HL-60 (cell line): ENCODE results near the gene PAQR5.

Source experiments
- DNase-seq, 2 experiments: peaks; one replicate each; pipeline ENCODE4 v3.0.0-alpha.2; 2010 to 2020; ENCODE audit warnings: low read depth in 1 of 2, low spot score in 1 of 2
- H3K27ac ChIP-seq: fragments of 250-450 bp; sonication (Bioruptor Pico); replicated peaks from 2 replicates; pipeline ENCODE4 v1.5.1; 2020; ENCODE audit warnings: mild to moderate bottlenecking, moderate library complexity
- H3K27me3 ChIP-seq: fragments of 250-450 bp; sonication (Bioruptor Pico); 2 replicates; pipeline ENCODE4 v1.5.1; 2021; ENCODE audit warnings: mild to moderate bottlenecking, moderate library complexity; ENCODE audit not compliant: insufficient read depth, poor library complexity, severe bottlenecking
- H3K4me3 ChIP-seq: replicated peaks from 2 replicates; pipeline ENCODE4 v1.5.1; 2011; ENCODE audit warnings: mild to moderate bottlenecking, control low read depth, low read length; ENCODE audit not compliant: insufficient read depth
- GABPA ChIP-seq: IDR thresholded peaks from 2 replicates; pipeline ENCODE4 v1.6.1; 2012; ENCODE audit warnings: low read depth
- POLR2AphosphoS5 ChIP-seq: IDR thresholded peaks from 2 replicates; pipeline ENCODE4 v1.6.1; 2012; ENCODE audit warnings: low read depth
- REST ChIP-seq: IDR thresholded peaks from 2 replicates; pipeline ENCODE4 v1.6.1; 2012; ENCODE audit warnings: low read depth; ENCODE audit not compliant: insufficient replicate concordance
- SPI1 ChIP-seq: IDR thresholded peaks from 2 replicates; pipeline ENCODE4 v1.6.1; 2012; ENCODE audit warnings: low read depth, mild to moderate bottlenecking, borderline replicate concordance
- TF ChIP-seq, protein P1 (sequence below): IDR thresholded peaks from one replicate; pipeline ENCODE4 v1.5.1; 2011; ENCODE audit warnings: low read length, control low read depth, inconsistent platforms; ENCODE audit not compliant: insufficient read depth

Gene PAQR5

DNA sequence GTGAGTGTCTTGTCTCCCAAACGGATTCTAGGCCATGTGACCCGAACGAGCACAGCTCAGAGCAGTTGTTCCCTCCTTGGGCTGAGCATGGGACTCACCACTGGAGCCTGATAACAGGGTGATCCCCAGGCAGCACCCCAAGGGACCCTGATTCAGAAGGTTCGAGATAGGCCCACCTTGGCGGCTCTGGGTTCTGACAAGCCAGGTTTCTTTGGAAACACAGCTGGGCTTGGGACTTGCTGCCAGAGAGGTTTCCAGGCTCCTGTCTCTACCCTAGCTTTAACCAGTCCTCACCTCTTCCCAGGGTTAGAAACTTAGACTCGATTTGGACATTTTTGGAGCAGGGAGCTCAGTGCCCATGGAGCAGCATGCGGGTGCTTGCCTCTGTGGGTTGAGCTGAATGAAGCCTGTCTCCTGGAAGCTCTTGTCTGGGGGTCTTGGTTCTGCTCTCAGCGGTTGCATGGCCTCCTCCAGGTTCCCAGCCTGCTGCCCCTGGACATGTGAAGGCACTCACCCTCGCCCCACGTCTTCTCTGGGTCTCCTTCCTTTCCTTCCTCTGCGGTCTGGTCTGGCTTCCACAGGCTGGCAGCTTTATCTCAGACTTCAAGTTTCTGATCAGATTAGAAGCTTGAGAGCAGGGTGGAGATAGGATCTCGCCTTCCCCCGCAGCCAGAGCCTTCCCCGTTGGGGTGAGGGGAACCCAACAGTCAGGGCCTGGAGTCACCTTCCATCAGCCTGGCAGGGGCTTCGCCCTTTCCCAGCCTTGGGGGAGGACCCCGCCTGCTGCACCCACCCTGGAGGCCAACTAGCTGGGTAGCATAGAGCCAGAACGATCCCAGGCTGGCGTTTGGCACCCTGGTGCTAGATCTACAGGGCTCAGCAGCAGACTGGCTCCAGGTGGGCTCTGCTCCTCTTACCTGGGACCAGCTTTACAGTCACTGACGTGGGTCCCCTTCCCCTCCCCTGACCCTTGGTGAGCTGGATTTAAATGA, 21.0 kb downstream of the PAQR5 start:
- Histone ChIP-seq H3K27me3 (no peaks in the 10 kb centered on the region), H3K4me3 (no peak overlapping the region), H3K27ac (peak overlapping the region; percentile 64)
- TF ChIP-seq POLR2AphosphoS5 = no peak
- no peak for TF ChIP-seq REST
- no peak for TF ChIP-seq GABPA
- TF ChIP-seq SPI1 = no peak
- TF ChIP-seq, protein P1, sequence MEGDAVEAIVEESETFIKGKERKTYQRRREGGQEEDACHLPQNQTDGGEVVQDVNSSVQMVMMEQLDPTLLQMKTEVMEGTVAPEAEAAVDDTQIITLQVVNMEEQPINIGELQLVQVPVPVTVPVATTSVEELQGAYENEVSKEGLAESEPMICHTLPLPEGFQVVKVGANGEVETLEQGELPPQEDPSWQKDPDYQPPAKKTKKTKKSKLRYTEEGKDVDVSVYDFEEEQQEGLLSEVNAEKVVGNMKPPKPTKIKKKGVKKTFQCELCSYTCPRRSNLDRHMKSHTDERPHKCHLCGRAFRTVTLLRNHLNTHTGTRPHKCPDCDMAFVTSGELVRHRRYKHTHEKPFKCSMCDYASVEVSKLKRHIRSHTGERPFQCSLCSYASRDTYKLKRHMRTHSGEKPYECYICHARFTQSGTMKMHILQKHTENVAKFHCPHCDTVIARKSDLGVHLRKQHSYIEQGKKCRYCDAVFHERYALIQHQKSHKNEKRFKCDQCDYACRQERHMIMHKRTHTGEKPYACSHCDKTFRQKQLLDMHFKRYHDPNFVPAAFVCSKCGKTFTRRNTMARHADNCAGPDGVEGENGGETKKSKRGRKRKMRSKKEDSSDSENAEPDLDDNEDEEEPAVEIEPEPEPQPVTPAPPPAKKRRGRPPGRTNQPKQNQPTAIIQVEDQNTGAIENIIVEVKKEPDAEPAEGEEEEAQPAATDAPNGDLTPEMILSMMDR = no peak
- DNase-seq = peak in 1 of 2 experiments; percentile 63

DNA sequence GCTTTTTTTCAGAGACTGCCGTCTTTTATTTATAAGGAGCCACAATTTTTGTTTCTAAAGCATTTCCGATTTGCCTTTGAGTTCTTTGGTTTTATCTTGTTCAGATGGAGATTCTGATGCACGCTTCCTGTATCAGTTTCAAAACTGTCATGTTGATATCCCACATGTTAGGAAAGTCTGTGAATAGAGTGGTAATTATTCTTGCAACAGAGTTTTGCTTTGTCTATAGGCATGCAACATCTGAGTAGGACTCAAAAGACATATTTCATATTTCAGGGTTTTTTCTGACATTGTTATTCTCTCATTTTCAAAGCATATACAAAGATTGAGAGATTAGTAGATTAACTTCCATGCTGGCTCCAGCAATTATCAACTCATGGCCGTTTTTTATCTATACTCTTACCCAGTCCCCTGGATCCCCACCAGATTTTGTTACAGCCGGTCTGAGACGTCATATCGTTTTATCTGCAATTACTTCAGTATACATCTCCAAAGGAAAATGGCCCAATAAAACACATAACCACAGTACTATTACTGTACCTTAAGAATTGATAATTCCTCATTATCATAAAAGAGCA, 22.4 kb downstream of the PAQR5 start:
- H3K27ac ChIP-seq = peak overlapping the region; percentile 64
- no peaks in the 10 kb centered on the region for H3K27me3 ChIP-seq
- TF ChIP-seq, protein P1 = no peak
- TF ChIP-seq SPI1 = no peak
- TF ChIP-seq POLR2AphosphoS5 = no peak
- no peak for TF ChIP-seq REST
- TF ChIP-seq GABPA = no peak
- peak; percentile 45 to 51 for DNase-seq
- H3K4me3 ChIP-seq = no peak overlapping the region

- Histone ChIP-seq H3K27me3 (no peaks in the 10 kb centered on the region), H3K27ac (no peak overlapping the region; the same call in 1 of the 2 replicates), H3K4me3 (no peak overlapping the region)
- no peak for DNase-seq
- no peak for TF ChIP-seq GABPA
Observed at GRCh38 chr15:69323893-69324430, 25.2 kb downstream of the PAQR5 start.

GRCh38 chr15:69324565-69324964, 25.9 kb downstream of the PAQR5 start:
- no peaks in the 10 kb centered on the region for H3K27me3 ChIP-seq
- DNase-seq = no peak

More at GRCh38 chr15:69324565-69324964, 25.9 kb downstream of the PAQR5 start:
- H3K4me3 ChIP-seq = no peak overlapping the region
- H3K27ac ChIP-seq = no peak overlapping the region
- TF ChIP-seq, protein P1 = no peak
- TF ChIP-seq GABPA = no peak
- TF ChIP-seq POLR2AphosphoS5 = no peak
- no peak for TF ChIP-seq SPI1
- TF ChIP-seq REST = no peak
